Endothelial cell (in vitro differentiated cells): ENCODE results near the gene ZNF248. TPM values are rescaled to one million over a fixed set of nuclear protein-coding genes. Genes with fewer than 3 reads are reported as not detected.
"Not testable (repeated sequence)": the region's sequence is repeated elsewhere in the genome, so short reads cannot be mapped to it uniquely, and the experiment has no call there.

Source experiments
- DNase-seq: peaks from one replicate; pipeline ENCODE4 v3.0.0; 2021; ENCODE audit warnings: low spot score
- H3K27ac Mint-ChIP-seq: one replicate; pipeline ENCODE4 v1.8.0; 2021; ENCODE audit warnings: mixed read lengths, inconsistent platforms; ENCODE audit not compliant: unreplicated experiment
- H3K27me3 Mint-ChIP-seq: one replicate; pipeline ENCODE4 v1.8.0; 2021; ENCODE audit warnings: mild to moderate bottlenecking, moderate library complexity, mixed read lengths, inconsistent platforms; ENCODE audit not compliant: unreplicated experiment
- H3K36me3 Mint-ChIP-seq: one replicate; pipeline ENCODE4 v1.8.0; 2021; ENCODE audit warnings: mild to moderate bottlenecking, low read depth, mixed read lengths, inconsistent platforms; ENCODE audit not compliant: unreplicated experiment
- H3K4me1 Mint-ChIP-seq: one replicate; pipeline ENCODE4 v1.8.0; 2021; ENCODE audit warnings: mild to moderate bottlenecking, mixed read lengths, inconsistent platforms; ENCODE audit not compliant: unreplicated experiment
- H3K4me3 Mint-ChIP-seq: one replicate; pipeline ENCODE4 v1.8.0; 2021; ENCODE audit warnings: mild to moderate bottlenecking, mixed read lengths, inconsistent platforms; ENCODE audit not compliant: unreplicated experiment
- H3K9me3 Mint-ChIP-seq: one replicate; pipeline ENCODE4 v1.8.0; 2021; ENCODE audit warnings: mixed read lengths, inconsistent platforms; ENCODE audit not compliant: unreplicated experiment
- total RNA-seq: library from RNA; stranded (reverse); fragmentation: NEBNext Ultra II Directional; extraction: Animal tissue kit (Norgen Biotek cat#: 25700); gene quantifications from one replicate; pipeline ENCODE4 v1.2.1, GENCODE V29; 2021; ENCODE audit not compliant: unreplicated experiment
- TF ChIP-seq, protein P1 (sequence below): fragments of 200-600 bp; sonication (generic); IDR thresholded peaks from one replicate; pipeline ENCODE4 v1.5.0; 2021; ENCODE audit warnings: antibody characterized with exemption; ENCODE audit not compliant: unreplicated experiment

Gene ZNF248
- total RNA-seq, 1 donor from 2014 or later = 6.3 TPM

DNA sequence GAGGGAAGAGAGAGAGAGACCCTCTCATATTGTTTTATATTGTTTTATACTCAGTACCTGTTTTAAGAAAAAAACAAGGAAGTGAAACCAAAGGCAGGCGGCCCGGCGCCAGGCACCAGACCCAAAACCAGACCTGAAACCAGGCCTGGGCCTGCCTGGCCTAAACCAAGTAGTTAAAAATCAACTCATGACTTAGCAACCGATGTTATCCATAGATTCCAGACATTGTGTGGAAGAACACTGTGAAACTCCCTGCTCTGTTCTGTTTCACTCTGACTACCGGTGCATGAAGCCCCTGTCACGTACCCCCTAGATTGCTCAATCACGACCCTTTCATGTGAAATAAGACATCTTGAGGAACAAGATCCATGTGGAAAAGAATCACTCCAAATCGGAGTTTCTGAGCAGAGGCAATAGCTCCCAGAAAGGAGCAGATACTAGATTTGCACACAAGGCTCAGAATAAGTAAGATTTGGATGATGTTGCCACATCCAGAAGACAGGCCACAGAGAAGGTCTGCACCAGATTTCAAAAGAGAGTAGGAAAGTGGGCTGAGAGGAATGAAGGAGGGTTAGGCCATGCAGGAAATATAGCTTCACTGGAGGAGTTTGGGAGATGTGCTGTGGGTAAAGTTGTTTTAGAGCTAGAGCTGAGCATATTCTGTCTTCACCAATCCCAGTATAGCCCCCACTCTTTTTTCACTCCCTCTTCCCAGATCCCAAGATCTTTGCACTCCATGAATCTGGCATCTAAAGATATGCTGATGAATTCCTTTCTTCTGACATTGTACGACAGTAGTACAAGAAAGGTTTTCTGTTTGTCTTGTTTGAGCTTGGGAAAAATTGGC lies 8.8 kb upstream of the ZNF248 start:
- TF ChIP-seq, protein P1, sequence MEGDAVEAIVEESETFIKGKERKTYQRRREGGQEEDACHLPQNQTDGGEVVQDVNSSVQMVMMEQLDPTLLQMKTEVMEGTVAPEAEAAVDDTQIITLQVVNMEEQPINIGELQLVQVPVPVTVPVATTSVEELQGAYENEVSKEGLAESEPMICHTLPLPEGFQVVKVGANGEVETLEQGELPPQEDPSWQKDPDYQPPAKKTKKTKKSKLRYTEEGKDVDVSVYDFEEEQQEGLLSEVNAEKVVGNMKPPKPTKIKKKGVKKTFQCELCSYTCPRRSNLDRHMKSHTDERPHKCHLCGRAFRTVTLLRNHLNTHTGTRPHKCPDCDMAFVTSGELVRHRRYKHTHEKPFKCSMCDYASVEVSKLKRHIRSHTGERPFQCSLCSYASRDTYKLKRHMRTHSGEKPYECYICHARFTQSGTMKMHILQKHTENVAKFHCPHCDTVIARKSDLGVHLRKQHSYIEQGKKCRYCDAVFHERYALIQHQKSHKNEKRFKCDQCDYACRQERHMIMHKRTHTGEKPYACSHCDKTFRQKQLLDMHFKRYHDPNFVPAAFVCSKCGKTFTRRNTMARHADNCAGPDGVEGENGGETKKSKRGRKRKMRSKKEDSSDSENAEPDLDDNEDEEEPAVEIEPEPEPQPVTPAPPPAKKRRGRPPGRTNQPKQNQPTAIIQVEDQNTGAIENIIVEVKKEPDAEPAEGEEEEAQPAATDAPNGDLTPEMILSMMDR = no peak
- H3K36me3 Mint-ChIP-seq = no peaks in the 10 kb centered on the region
- H3K27me3 Mint-ChIP-seq = peaks cover 5% of the 10 kb centered on the region
- no peaks in the 10 kb centered on the region for H3K4me1 Mint-ChIP-seq
- DNase-seq = no peak
- peaks cover 32% of the 10 kb centered on the region for H3K9me3 Mint-ChIP-seq
- no peak overlapping the region for H3K27ac Mint-ChIP-seq
- no peak overlapping the region for H3K4me3 Mint-ChIP-seq

DNA sequence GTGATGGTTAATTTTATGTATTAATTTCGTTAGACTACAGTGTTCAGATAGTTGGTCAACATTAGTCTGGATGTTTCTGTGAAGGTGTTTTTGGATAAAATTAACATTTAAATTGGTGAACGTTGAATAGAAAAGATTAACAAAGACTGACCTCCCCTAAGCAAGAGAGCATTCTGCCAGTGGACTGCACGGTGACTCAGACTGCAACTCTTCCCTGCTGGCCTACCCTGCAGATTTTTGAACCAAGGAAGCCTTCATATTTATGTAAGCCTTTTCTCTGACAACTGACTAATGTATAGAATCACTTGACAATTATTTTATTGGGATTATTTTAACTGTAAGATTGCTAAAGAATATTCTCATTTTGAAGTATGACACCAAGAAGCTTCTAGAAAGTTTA lies 7.9 kb upstream of the ZNF248 start:
- no peak for DNase-seq
- no peaks in the 10 kb centered on the region for H3K36me3 Mint-ChIP-seq
- TF ChIP-seq, protein P1 = no peak
- H3K27me3 Mint-ChIP-seq = peaks cover 5% of the 10 kb centered on the region
- H3K4me3 Mint-ChIP-seq = no peak overlapping the region
- H3K9me3 Mint-ChIP-seq = peaks cover 35% of the 10 kb centered on the region
- no peak overlapping the region for H3K27ac Mint-ChIP-seq
- no peaks in the 10 kb centered on the region for H3K4me1 Mint-ChIP-seq

DNA sequence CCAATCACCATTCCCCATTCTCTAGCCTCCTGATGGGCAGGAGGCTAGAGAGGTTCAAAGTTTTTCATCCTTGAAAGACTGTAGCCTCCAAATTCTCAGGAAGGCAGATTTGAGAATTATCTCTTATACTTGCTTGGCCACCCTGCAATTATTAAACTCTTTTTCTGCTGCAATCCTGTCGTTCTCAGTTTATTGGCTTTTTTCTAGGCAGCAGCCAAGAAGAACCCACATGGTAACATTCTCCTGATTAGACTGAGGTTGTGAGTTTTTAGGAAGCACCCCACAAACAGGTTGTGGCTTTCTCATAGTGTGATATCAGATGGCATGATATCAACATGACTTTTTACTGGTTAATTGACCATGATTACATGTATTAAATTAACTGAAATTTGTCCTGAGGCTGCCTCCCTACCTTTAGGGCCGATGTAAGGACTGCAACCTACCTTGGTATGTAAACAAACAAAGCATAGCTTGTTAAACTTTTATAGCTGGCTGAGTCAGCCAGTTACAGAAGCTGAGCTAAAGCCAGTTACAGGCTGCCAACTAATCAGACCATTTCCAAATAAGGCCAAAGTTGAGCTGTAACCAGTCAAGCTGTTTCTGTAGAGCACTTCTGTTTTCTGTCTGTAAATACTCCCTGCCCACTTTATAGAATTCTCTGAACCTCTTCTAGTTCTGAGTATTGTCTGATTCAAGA lies 3.2 kb upstream of the ZNF248 start:
- DNase-seq = no peak
- Mint-ChIP-seq H3K36me3 (peaks cover 5% of the 10 kb centered on the region), H3K27ac (no peak overlapping the region), H3K4me3 (no peak overlapping the region), H3K4me1 (no peaks in the 10 kb centered on the region), H3K9me3 (peaks cover 27% of the 10 kb centered on the region), H3K27me3 (peaks cover 6% of the 10 kb centered on the region)
- TF ChIP-seq, protein P1 = no peak

DNA sequence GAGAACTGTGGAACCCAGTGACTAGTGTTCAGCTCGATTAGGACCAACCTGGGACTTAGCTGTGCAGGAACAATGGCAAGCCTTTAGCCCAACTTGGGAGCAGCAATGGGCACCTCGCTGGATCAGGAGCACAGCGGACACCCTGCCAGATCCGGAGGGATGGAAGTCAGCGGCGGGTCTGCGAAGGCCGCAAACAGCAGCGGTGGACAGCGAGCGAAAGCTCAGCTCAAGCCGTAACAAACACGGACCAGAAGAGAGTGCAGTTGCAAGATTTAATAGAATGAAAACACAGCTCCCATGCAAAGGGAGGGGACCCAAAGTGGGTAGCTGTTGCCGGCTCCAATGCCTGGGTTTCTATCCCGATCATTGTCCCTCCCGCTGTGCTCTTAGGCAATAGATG lies 1.9 kb upstream of the ZNF248 start:
- DNase-seq, H3K4me3 Mint-ChIP-seq, H3K36me3 Mint-ChIP-seq, H3K27me3 Mint-ChIP-seq, H3K4me1 Mint-ChIP-seq, H3K27ac Mint-ChIP-seq: not testable (repeated sequence)
- H3K9me3 Mint-ChIP-seq = peaks cover 22% of the 10 kb centered on the region

DNA sequence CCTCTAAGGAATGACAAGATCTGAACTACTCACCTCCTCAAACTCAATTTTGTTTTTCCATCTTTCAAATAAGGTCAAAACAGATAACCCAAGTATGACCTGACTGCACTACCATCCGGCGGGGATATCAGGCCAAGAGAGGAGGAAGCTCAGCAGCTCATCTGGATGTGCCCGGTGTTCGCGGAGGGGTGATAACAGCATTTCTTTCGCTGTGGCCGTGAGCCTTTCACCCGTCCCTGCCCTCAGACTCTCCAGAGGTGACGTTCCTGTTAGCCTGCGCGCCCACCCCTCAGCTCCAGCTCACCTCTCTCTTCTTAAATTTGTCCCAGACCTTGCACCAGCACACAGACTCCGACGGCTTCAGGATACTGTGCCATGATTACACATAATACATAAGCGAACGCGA lies 526 bp downstream of the ZNF248 start:
- H3K36me3 Mint-ChIP-seq = peaks cover 8% of the 10 kb centered on the region
- peak overlapping the region; percentile 53 for H3K27ac Mint-ChIP-seq
- no peaks in the 10 kb centered on the region for H3K4me1 Mint-ChIP-seq
- peaks cover 1% of the 10 kb centered on the region for H3K27me3 Mint-ChIP-seq
- DNase-seq = peak; percentile 17
- TF ChIP-seq, protein P1 = no peak
- H3K9me3 Mint-ChIP-seq = peaks cover 14% of the 10 kb centered on the region
- peak overlapping the region; percentile 94 for H3K4me3 Mint-ChIP-seq
